Liver (tissue), 9 donors: ENCODE data around the gene RIC8B. TPM values are rescaled to one million over a fixed set of nuclear protein-coding genes. Genes with fewer than 3 reads are reported as not detected.

ENCODE experiments used
- DNase-seq: peaks from one replicate; pipeline ENCODE4 v3.0.0-alpha.2; 2017; ENCODE audit warnings: low spot score
- H3K27ac ChIP-seq, 2 donors: one replicate each; pipeline ENCODE4 v1.7.0; 2013; ENCODE audit warnings: inconsistent platforms in 2 of 2, low read length in 2 of 2, control low read depth in 1 of 2, low read depth in 1 of 2, mild to moderate bottlenecking in 1 of 2
- H3K27me3 ChIP-seq, 4 donors: one replicate each; pipeline versions ENCODE4 v1.6.1 to v1.7.0; 2013; ENCODE audit warnings: low read length in 3 of 4, inconsistent platforms in 1 of 4, mild to moderate bottlenecking in 1 of 4, moderate library complexity in 1 of 4; ENCODE audit not compliant: control insufficient read depth in 4 of 4, insufficient read depth in 4 of 4
- H3K36me3 ChIP-seq, 4 donors: one replicate each; pipeline versions ENCODE4 v1.6.1 to v1.7.0; 2013; ENCODE audit warnings: low read length in 3 of 4, mild to moderate bottlenecking in 3 of 4, low read depth in 1 of 4, moderate library complexity in 1 of 4; ENCODE audit not compliant: control insufficient read depth in 4 of 4, insufficient read depth in 3 of 4
- H3K4me1 ChIP-seq, 4 donors: one replicate each; pipeline versions ENCODE4 v1.6.1 to v1.7.0; 2013; ENCODE audit warnings: low read length in 3 of 4, mild to moderate bottlenecking in 3 of 4, moderate library complexity in 1 of 4; ENCODE audit not compliant: control insufficient read depth in 4 of 4, insufficient read depth in 4 of 4
- H3K4me3 ChIP-seq, 3 donors: one replicate each; pipeline versions ENCODE4 v1.6.1 to v1.7.0; 2013; ENCODE audit warnings: low read length in 3 of 3, control low read depth in 1 of 3, low read depth in 1 of 3, mild to moderate bottlenecking in 1 of 3
- H3K9ac ChIP-seq, 2 donors: one replicate each; pipeline ENCODE4 v1.7.0; 2013; ENCODE audit warnings: low read length in 2 of 2, mild to moderate bottlenecking in 2 of 2, moderate library complexity in 2 of 2, control low read depth in 1 of 2, low read depth in 1 of 2
- H3K9me3 ChIP-seq, 4 donors: one replicate each; pipeline versions ENCODE4 v1.6.1 to v1.7.0; 2013; ENCODE audit warnings: low read length in 3 of 4; ENCODE audit not compliant: control insufficient read depth in 4 of 4
- ATF3 ChIP-seq: IDR thresholded peaks from 2 replicates; pipeline ENCODE4 v1.6.1; 2016; ENCODE audit warnings: antibody characterized with exemption
- CTCF ChIP-seq: fragments of 150-350 bp; IDR thresholded peaks from 2 replicates; pipeline ENCODE4 v1.5.1; 2017; ENCODE audit warnings: improper control_type of control experiment, low read depth, low read length; ENCODE audit not compliant: missing input control
- EGR1 ChIP-seq, 2 donors: IDR thresholded peaks; 2 replicates each; pipeline ENCODE4 v1.6.1; 2016 to 2018; ENCODE audit warnings: antibody characterized with exemption in 2 of 2, low read depth in 2 of 2
- FOXA1 ChIP-seq: IDR thresholded peaks from 2 replicates; pipeline ENCODE4 v1.6.1; 2016; ENCODE audit warnings: antibody characterized with exemption
- FOXA2 ChIP-seq: IDR thresholded peaks from 2 replicates; pipeline ENCODE4 v1.6.1; 2016; ENCODE audit warnings: antibody characterized with exemption
- GABPA ChIP-seq, 2 donors: IDR thresholded peaks in 1 of 2; conservative IDR thresholded peaks in 1 of 2; 2 replicates each; pipeline ENCODE4 v1.6.1; 2016; ENCODE audit warnings: antibody characterized with exemption in 2 of 2, mild to moderate bottlenecking in 1 of 2, moderate library complexity in 1 of 2
- HNF4A ChIP-seq, 2 donors: conservative IDR thresholded peaks; 2 replicates each; pipeline ENCODE4 v1.6.1; 2016; ENCODE audit warnings: antibody characterized with exemption in 2 of 2, mild to moderate bottlenecking in 2 of 2
- HNF4G ChIP-seq: IDR thresholded peaks from 2 replicates; pipeline ENCODE4 v1.6.1; 2016; ENCODE audit warnings: antibody characterized with exemption
- JUND ChIP-seq, 2 donors: IDR thresholded peaks; 2 replicates each; pipeline ENCODE4 v1.6.1; 2016; ENCODE audit warnings: antibody characterized with exemption in 2 of 2
- MAX ChIP-seq: IDR thresholded peaks from 2 replicates; pipeline ENCODE4 v1.6.1; 2016; ENCODE audit warnings: antibody characterized with exemption
- NR2F2 ChIP-seq: IDR thresholded peaks from 2 replicates; pipeline ENCODE4 v1.6.1; 2016; ENCODE audit warnings: antibody characterized with exemption
- RAD21 ChIP-seq, 2 donors: IDR thresholded peaks; 2 replicates each; pipeline ENCODE4 v1.6.1; 2016; ENCODE audit warnings: antibody characterized with exemption in 2 of 2, mild to moderate bottlenecking in 2 of 2
- RXRA ChIP-seq, 2 donors: IDR thresholded peaks; 2 replicates each; pipeline ENCODE4 v1.6.1; 2017 to 2018; ENCODE audit warnings: antibody characterized with exemption in 2 of 2, mild to moderate bottlenecking in 1 of 2
- SP1 ChIP-seq: IDR thresholded peaks from 2 replicates; pipeline ENCODE4 v1.6.1; 2018; ENCODE audit warnings: antibody characterized with exemption, mild to moderate bottlenecking
- TAF1 ChIP-seq: conservative IDR thresholded peaks from 2 replicates; pipeline ENCODE4 v1.6.1; 2016; ENCODE audit warnings: antibody characterized with exemption, mild to moderate bottlenecking
- YY1 ChIP-seq: IDR thresholded peaks from 2 replicates; pipeline ENCODE4 v1.6.1; 2016; ENCODE audit warnings: antibody characterized with exemption, mild to moderate bottlenecking
- ZBTB33 ChIP-seq: IDR thresholded peaks from 2 replicates; pipeline ENCODE4 v1.6.1; 2016; ENCODE audit warnings: antibody characterized with exemption
- WGBS: extraction: QIAGEN DNeasy Blood & Tissue Kit; methylation state at CpG from one replicate; pipeline ENCODE4 v1.1.7; 2013; 5-methylcytosine and 5-hydroxymethylcytosine counted together
- polyA plus RNA-seq, 2 donors: library from polyadenylated mRNA; stranded (reverse) in 1 of 2; unstranded in 1 of 2; fragments of 200-250 nt in 1 of 2; fragments of >200 nt in 1 of 2; fragmentation: Nextera tagmentation in 1 of 2; extraction: Ambion mirVana in 1 of 2; gene quantifications; one replicate each; pipeline versions ENCODE4 v1.2.1 to v1.2.3, GENCODE V29; 2013 to 2015
- total RNA-seq, 2 donors: library from RNA; depleted of rRNA; stranded (reverse); fragments of >200 nt; gene quantifications; one replicate each; pipeline ENCODE4 v1.2.3, GENCODE V29; 2014
- TF ChIP-seq, protein P1 (sequence below): IDR thresholded peaks from 2 replicates; pipeline ENCODE4 v1.6.1; 2016; ENCODE audit warnings: antibody characterized with exemption, mild to moderate bottlenecking
- donor health status: healthy.
- donor health status: healthy.
- donor health status: healthy.
- donor health status: healthy.
- donor health status: healthy.

Gene RIC8B
- total and polyA plus RNA-seq, 4 donors, result 2.7 to 15.1 (median 4.2) TPM

GRCh38 chr12:106866426-106867080 is 92.1 kb downstream of the RIC8B start:
- Histone ChIP-seq H3K4me3 (no peak overlapping the region), H3K4me1 (no peaks in the 10 kb centered on the region), H3K27ac (no peak overlapping the region), H3K9ac (no peak overlapping the region), H3K36me3 (peaks cover 0 to 5% (median 2%) of the 10 kb centered on the region in 4 donors), H3K9me3 (no peaks in the 10 kb centered on the region), H3K27me3 (no peaks in the 10 kb centered on the region)
- DNase-seq, result no peak
- TF ChIP-seq MAX, result no peak
- no peak for TF ChIP-seq HNF4A (conservative IDR thresholded peaks at IDR 0.05)
- no peak for TF ChIP-seq ATF3
- TF ChIP-seq HNF4G, result no peak
- TF ChIP-seq EGR1 (IDR thresholded peaks at IDR 0.05; ENCODE audit: low read depth in 2 of 2), result no peak
- TF ChIP-seq SP1, result no peak
- no peak for TF ChIP-seq GABPA (IDR thresholded peaks at IDR 0.05 in 1 of 2, conservative IDR thresholded peaks at IDR 0.05 in 1 of 2)
- TF ChIP-seq ZBTB33, result no peak
- TF ChIP-seq TAF1, result no peak
- WGBS, result 94% methylated on average over 5 of the region's 5 CpGs

DNA sequence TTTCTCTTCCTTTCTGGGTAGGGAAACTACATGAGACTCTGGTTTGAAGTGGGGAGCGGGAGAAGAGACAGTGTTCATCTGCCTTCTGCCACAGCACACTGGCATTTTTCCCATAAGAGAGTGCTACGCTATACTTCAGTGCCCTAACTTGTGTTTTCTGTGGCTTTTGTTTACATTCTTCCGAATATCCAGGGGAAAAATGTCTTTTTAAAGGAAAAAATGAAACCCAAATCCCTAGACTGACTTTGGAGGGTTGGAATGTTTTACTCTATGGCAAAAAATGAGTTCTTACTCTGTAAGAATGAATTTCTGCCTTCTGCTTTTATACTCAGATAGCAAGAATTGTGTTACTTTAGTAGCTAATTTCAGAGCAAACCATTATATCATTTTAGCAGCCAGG is 93.2 kb downstream of the RIC8B start:
- H3K9me3 ChIP-seq, result no peaks in the 10 kb centered on the region
- no peak for DNase-seq
- no peak overlapping the region for H3K4me3 ChIP-seq
- H3K4me1 ChIP-seq, result no peaks in the 10 kb centered on the region
- H3K27ac ChIP-seq, result no peak overlapping the region
- H3K9ac ChIP-seq, result no peak overlapping the region
- 90% methylated on average over 3 of the region's 3 CpGs for WGBS
- H3K36me3 ChIP-seq, result peaks cover 0 to 10% (median 2%) of the 10 kb centered on the region in 4 donors
- TF ChIP-seq TAF1 (no peak), JUND (IDR thresholded peaks at IDR 0.05) (no peak), ZBTB33 (no peak), FOXA1 (no peak), HNF4A (conservative IDR thresholded peaks at IDR 0.05) (no peak), EGR1 (IDR thresholded peaks at IDR 0.05; ENCODE audit: low read depth in 2 of 2) (no peak), MAX (no peak), RXRA (IDR thresholded peaks at IDR 0.05) (no peak), FOXA2 (no peak), YY1 (no peak), NR2F2 (no peak), CTCF (no peak), SP1 (no peak), RAD21 (IDR thresholded peaks at IDR 0.05) (no peak), GABPA (IDR thresholded peaks at IDR 0.05 in 1 of 2, conservative IDR thresholded peaks at IDR 0.05 in 1 of 2) (no peak), ATF3 (no peak), HNF4G (no peak)
- TF ChIP-seq, protein P1, sequence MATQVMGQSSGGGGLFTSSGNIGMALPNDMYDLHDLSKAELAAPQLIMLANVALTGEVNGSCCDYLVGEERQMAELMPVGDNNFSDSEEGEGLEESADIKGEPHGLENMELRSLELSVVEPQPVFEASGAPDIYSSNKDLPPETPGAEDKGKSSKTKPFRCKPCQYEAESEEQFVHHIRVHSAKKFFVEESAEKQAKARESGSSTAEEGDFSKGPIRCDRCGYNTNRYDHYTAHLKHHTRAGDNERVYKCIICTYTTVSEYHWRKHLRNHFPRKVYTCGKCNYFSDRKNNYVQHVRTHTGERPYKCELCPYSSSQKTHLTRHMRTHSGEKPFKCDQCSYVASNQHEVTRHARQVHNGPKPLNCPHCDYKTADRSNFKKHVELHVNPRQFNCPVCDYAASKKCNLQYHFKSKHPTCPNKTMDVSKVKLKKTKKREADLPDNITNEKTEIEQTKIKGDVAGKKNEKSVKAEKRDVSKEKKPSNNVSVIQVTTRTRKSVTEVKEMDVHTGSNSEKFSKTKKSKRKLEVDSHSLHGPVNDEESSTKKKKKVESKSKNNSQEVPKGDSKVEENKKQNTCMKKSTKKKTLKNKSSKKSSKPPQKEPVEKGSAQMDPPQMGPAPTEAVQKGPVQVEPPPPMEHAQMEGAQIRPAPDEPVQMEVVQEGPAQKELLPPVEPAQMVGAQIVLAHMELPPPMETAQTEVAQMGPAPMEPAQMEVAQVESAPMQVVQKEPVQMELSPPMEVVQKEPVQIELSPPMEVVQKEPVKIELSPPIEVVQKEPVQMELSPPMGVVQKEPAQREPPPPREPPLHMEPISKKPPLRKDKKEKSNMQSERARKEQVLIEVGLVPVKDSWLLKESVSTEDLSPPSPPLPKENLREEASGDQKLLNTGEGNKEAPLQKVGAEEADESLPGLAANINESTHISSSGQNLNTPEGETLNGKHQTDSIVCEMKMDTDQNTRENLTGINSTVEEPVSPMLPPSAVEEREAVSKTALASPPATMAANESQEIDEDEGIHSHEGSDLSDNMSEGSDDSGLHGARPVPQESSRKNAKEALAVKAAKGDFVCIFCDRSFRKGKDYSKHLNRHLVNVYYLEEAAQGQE, result no peak
- no peaks in the 10 kb centered on the region for H3K27me3 ChIP-seq
